T-cell (primary cell): ENCODE results near the gene UQCC3. TPM values are rescaled to one million over a fixed set of nuclear protein-coding genes. Genes with fewer than 3 reads are reported as not detected.
"Not testable (repeated sequence)": the region's sequence is repeated elsewhere in the genome, so short reads cannot be mapped to it uniquely, and the experiment has no call there.

Experiments used
- ATAC-seq, 4 experiments: fragments of 200-7000 bp in 3 of 4; fragments of 150-1000 bp in 1 of 4; cut with Tn5 transposase; replicated peaks in 1 of 4; 1 replicate in 3 of 4; 2 replicates in 1 of 4; pipeline ENCODE4 v1.10.0; 2021; ENCODE audit warnings: moderate library complexity in 3 of 4, mild to moderate bottlenecking in 2 of 4, moderate number of reproducible peaks in 1 of 4
- CTCF ChIA-PET, 2 donors: fragments of 300-600 bp; sonication (Branson Sonifier 250); formaldehyde crosslinking; loops; one replicate each; lab custom pipeline; 2022; ENCODE audit warnings: antibody characterized with exemption in 2 of 2; lab: Charles Lee
- POLR2A ChIA-PET, 2 donors: fragments of 300-600 bp; sonication (Branson Sonifier 250); formaldehyde crosslinking; loops; one replicate each; lab custom pipeline; 2022; ENCODE audit warnings: antibody characterized with exemption in 2 of 2; lab: Charles Lee
- DNase-seq, 35 experiments: peaks; one replicate each; pipeline versions ENCODE4 v3.0.0 to v3.0.0-alpha.2; 2013 to 2023
- H3K27ac ChIP-seq: one replicate; pipeline ENCODE4 v1.5.1; 2013; ENCODE audit warnings: low read length
- H3K27me3 ChIP-seq, 2 experiments: replicated peaks in 1 of 2; 1 replicate in 1 of 2; 2 replicates in 1 of 2; pipeline versions ENCODE4 v1.6.1 to v1.7.0; 2013; ENCODE audit warnings: low read length in 1 of 2, mixed read lengths in 1 of 2; ENCODE audit not compliant: control insufficient read depth in 2 of 2, insufficient read depth in 2 of 2; ENCODE audit errors: extremely low read depth in 1 of 2
- H3K36me3 ChIP-seq, 2 donors: 1 replicate in 1 of 2; 2 replicates in 1 of 2; pipeline versions ENCODE4 v1.6.1 to v1.7.0; 2013; ENCODE audit warnings: low read length in 1 of 2; ENCODE audit not compliant: control insufficient read depth in 2 of 2, insufficient read depth in 1 of 2; ENCODE audit errors: extremely low read depth in 1 of 2
- H3K4me1 ChIP-seq, 2 experiments: 1 replicate in 1 of 2; 2 replicates in 1 of 2; pipeline versions ENCODE4 v1.6.1 to v1.7.0; 2013; ENCODE audit warnings: low read length in 2 of 2, mixed read lengths in 1 of 2; ENCODE audit not compliant: insufficient read depth in 2 of 2, control insufficient read depth in 1 of 2; ENCODE audit errors: extremely low read depth in 1 of 2
- H3K4me3 ChIP-seq, 2 donors: 1 replicate in 1 of 2; 2 replicates in 1 of 2; pipeline versions ENCODE4 v1.5.1 to v1.7.0; 2013; ENCODE audit warnings: mild to moderate bottlenecking in 2 of 2, low read length in 1 of 2, moderate library complexity in 1 of 2; ENCODE audit not compliant: control insufficient read depth in 1 of 2; ENCODE audit errors: extremely low read depth in 1 of 2
- H3K9me3 ChIP-seq: 2 replicates; pipeline ENCODE4 v1.7.0; 2013
- H3K27ac Mint-ChIP-seq, 2 donors: one replicate each; pipeline ENCODE4 v1.8.0; 2020 to 2021; ENCODE audit warnings: mild to moderate bottlenecking in 2 of 2, mixed read lengths in 2 of 2
- H3K27me3 Mint-ChIP-seq, 2 donors: one replicate each; pipeline ENCODE4 v1.8.0; 2021 to 2022; ENCODE audit warnings: mixed read lengths in 2 of 2
- H3K36me3 Mint-ChIP-seq: one replicate; pipeline ENCODE4 v1.8.0; 2021; ENCODE audit warnings: mixed read lengths
- H3K4me1 Mint-ChIP-seq, 3 donors: one replicate each; pipeline ENCODE4 v1.8.0; 2020 to 2022; ENCODE audit warnings: mixed read lengths in 3 of 3, mild to moderate bottlenecking in 1 of 3
- H3K4me3 Mint-ChIP-seq, 3 donors: one replicate each; pipeline ENCODE4 v1.8.0; 2020 to 2022; ENCODE audit warnings: mild to moderate bottlenecking in 3 of 3, mixed read lengths in 3 of 3, moderate library complexity in 3 of 3
- H3K9me3 Mint-ChIP-seq, 3 donors: one replicate each; pipeline ENCODE4 v1.8.0; 2020 to 2022; ENCODE audit warnings: mixed read lengths in 3 of 3
- WGBS: methylation state at CpG from one replicate; pipeline ENCODE4 v1.1.5; 2013; ENCODE audit warnings: missing lambda C conversion rate; ENCODE audit not compliant: insufficient coverage; 5-methylcytosine and 5-hydroxymethylcytosine counted together
- total RNA-seq, 35 experiments: library from RNA in 6 of 35; stranded (reverse) in 6 of 35; fragments of 120-200 nt in 1 of 35; gene quantifications; one replicate each; pipeline versions ENCODE4 v1.2.1 to v1.2.4 and lab custom pipeline; 2013 to 2026

Gene UQCC3
- total RNA-seq, 5 donors from 2014 or later (not counting 1 experiment from before 2014, with no cell fraction given) = 2.7 to 9.3 (median 8.1) TPM

GRCh38 chr11:62648967-62649364, 22.5 kb upstream of the UQCC3 start:
- Mint-ChIP-seq H3K36me3 (peaks cover 7% of the 10 kb centered on the region), H3K27me3 (no peaks in the 10 kb centered on the region), H3K4me3 (no peak overlapping the region), H3K9me3 (no peaks in the 10 kb centered on the region), H3K27ac (no peak overlapping the region), H3K4me1 (peaks cover 42 to 46% (median 43%) of the 10 kb centered on the region in 3 donors)
- H3K27me3 ChIP-seq = no peaks in the 10 kb centered on the region
- H3K4me3 ChIP-seq = no peak overlapping the region
- ATAC-seq (no peak), DNase-seq (no peak)
- peaks cover 16 to 65% of the 10 kb centered on the region in 2 experiments for H3K4me1 ChIP-seq
- peaks cover 9 to 33% of the 10 kb centered on the region in 2 donors for H3K36me3 ChIP-seq
- ChIA-PET POLR2A (interaction anchor here (0.6 to 1.2 kb wide), 5 partner anchors 11 to 75 kb away, joined by 3 to 6 read pairs (median 3); partner anchors contain the start of genes C11orf98 (in 1 of the 2), CSKMT (in 1 of the 2) and EEF1G (in 1 of the 2)), CTCF (no interaction called here)
- no peak overlapping the region for H3K27ac ChIP-seq
- no peaks in the 10 kb centered on the region for H3K9me3 ChIP-seq
- 98% methylated on average over 6 of the region's 11 CpGs for WGBS

GRCh38 chr11:62649486-62649885, 22.0 kb upstream of the UQCC3 start:
- ChIA-PET CTCF (no interaction called here), POLR2A (interaction anchor here (0.6 to 1.1 kb wide), 3 partner anchors 11 to 19 kb away, joined by 3 to 6 read pairs (median 4); partner anchors contain the start of genes C11orf98 (in 1 of the 2) and CSKMT (in 1 of the 2))
- no peak for ATAC-seq
- H3K27me3 Mint-ChIP-seq = no peaks in the 10 kb centered on the region
- no peak overlapping the region for H3K4me3 Mint-ChIP-seq
- H3K4me1 ChIP-seq = peaks cover 16 to 65% of the 10 kb centered on the region in 2 experiments
- H3K27ac ChIP-seq = no peak overlapping the region
- H3K27ac Mint-ChIP-seq = no peak overlapping the region
- no peaks in the 10 kb centered on the region for H3K9me3 ChIP-seq
- DNase-seq = no peak
- H3K4me1 Mint-ChIP-seq = peaks cover 38 to 45% (median 42%) of the 10 kb centered on the region in 3 donors
- WGBS = 98% methylated on average over 8 of the region's 11 CpGs
- H3K36me3 Mint-ChIP-seq = peaks cover 4% of the 10 kb centered on the region
- no peak overlapping the region for H3K4me3 ChIP-seq
- peaks cover 9 to 27% of the 10 kb centered on the region in 2 donors for H3K36me3 ChIP-seq
- no peaks in the 10 kb centered on the region for H3K27me3 ChIP-seq
- H3K9me3 Mint-ChIP-seq = no peaks in the 10 kb centered on the region

- DNase-seq, H3K27me3 ChIP-seq, CTCF ChIA-PET, H3K9me3 Mint-ChIP-seq, H3K9me3 ChIP-seq, H3K4me3 ChIP-seq, H3K27me3 Mint-ChIP-seq, H3K36me3 Mint-ChIP-seq, H3K27ac ChIP-seq, H3K4me3 Mint-ChIP-seq, ATAC-seq: not testable (repeated sequence)
- Mint-ChIP-seq H3K27ac (peak overlapping the region in 1 of 2 donors; percentile 34), H3K4me1 (peaks cover 32 to 39% (median 35%) of the 10 kb centered on the region in 3 donors)
- Histone ChIP-seq H3K4me1 (peaks cover 13 to 58% of the 10 kb centered on the region in 2 experiments), H3K36me3 (peaks cover 9 to 26% of the 10 kb centered on the region in 2 donors)
- 98% methylated on average over 7 of the region's 12 CpGs for WGBS
- POLR2A ChIA-PET = interaction anchor here (0.6 kb wide), 2 partner anchors 16 to 682 kb away, joined by 4 read pairs; no protein-coding TSS in a partner anchor
Measured at GRCh38 chr11:62650283-62650682, 21.2 kb upstream of the UQCC3 start.

- 0% methylated on average over 7 of the region's 16 CpGs for WGBS
- peaks cover 4% of the 10 kb centered on the region for H3K36me3 Mint-ChIP-seq
- CTCF ChIA-PET = interaction anchor here in 1 of 2 donors (0.5 to 1.0 kb wide), 4 partner anchors 13 to 272 kb away, joined by 3 to 6 read pairs (median 4); partner anchors contain the start of genes C11orf98 and CSKMT
- peaks cover 19 to 28% (median 19%) of the 10 kb centered on the region in 3 donors for H3K4me1 Mint-ChIP-seq
- Histone ChIP-seq H3K9me3 (no peaks in the 10 kb centered on the region), H3K27ac (peak overlapping the region; percentile 63), H3K4me1 (peaks cover 7 to 42% of the 10 kb centered on the region in 2 experiments), H3K27me3 (no peaks in the 10 kb centered on the region), H3K36me3 (peaks cover 9 to 25% of the 10 kb centered on the region in 2 donors), H3K4me3 (peak overlapping the region; percentile 69 to 95)
- DNase-seq = peak in 9 of 35 experiments; percentile 16 to 72 (median 40)
- H3K27me3 Mint-ChIP-seq = no peaks in the 10 kb centered on the region
- H3K4me3 Mint-ChIP-seq = peak overlapping the region; percentile 87 to 97 (median 88)
- H3K27ac Mint-ChIP-seq = peak overlapping the region; percentile 85 to 90
- peak; percentile 5 to 11 (median 8) for ATAC-seq
- POLR2A ChIA-PET = interaction anchor here (0.6 to 1.4 kb wide), 5 partner anchors 9 to 61 kb away, joined by 3 to 28 read pairs (median 4); partner anchors contain the start of genes C11orf98 (in 2 of the 2), CSKMT (in 2 of the 2) and TUT1 (in 1 of the 2)
- H3K9me3 Mint-ChIP-seq = no peaks in the 10 kb centered on the region
Measured at GRCh38 chr11:62652161-62653006, 19.1 kb upstream of the UQCC3 start.

GRCh38 chr11:62654297-62654696, 17.2 kb upstream of the UQCC3 start:
- no peaks in the 10 kb centered on the region for H3K9me3 ChIP-seq
- peaks cover 7 to 31% of the 10 kb centered on the region in 2 experiments for H3K4me1 ChIP-seq
- Mint-ChIP-seq H3K27ac (peak overlapping the region; percentile 39 to 52), H3K27me3 (no peaks in the 10 kb centered on the region), H3K9me3 (no peaks in the 10 kb centered on the region), H3K4me1 (peaks cover 17 to 28% (median 19%) of the 10 kb centered on the region in 3 donors), H3K4me3 (peak overlapping the region; percentile 25 to 52 (median 45)), H3K36me3 (peaks cover 4% of the 10 kb centered on the region)
- ATAC-seq (no peak), DNase-seq (no peak)
- ChIA-PET POLR2A (interaction anchor here (0.5 to 1.9 kb wide), 5 partner anchors 10 to 46 kb away, joined by 3 to 18 read pairs (median 8); partner anchors contain the start of genes C11orf98 (in 2 of the 2), CSKMT (in 2 of the 2) and LBHD1 (in 1 of the 2)), CTCF (interaction anchor here in 1 of 2 donors (0.9 kb wide), 1 partner anchor 11 kb away, joined by 4 read pairs; the partner anchor contains the start of genes C11orf98 and CSKMT)
- WGBS = 100% methylated on average over 1 of the region's 11 CpGs
- H3K27me3 ChIP-seq = no peaks in the 10 kb centered on the region
- no peak overlapping the region for H3K27ac ChIP-seq
- H3K36me3 ChIP-seq = peaks cover 6 to 12% of the 10 kb centered on the region in 2 donors
- H3K4me3 ChIP-seq = no peak overlapping the region
